CD4-positive, alpha-beta T cell treated with Interleukin-2 at 100 ng/mL for 4 hours (primary cell): Measurements from ENCODE around the gene OR1G1.
"Not testable (repeated sequence)": the region's sequence is repeated elsewhere in the genome, so short reads cannot be mapped to it uniquely, and the experiment has no call there.

ENCODE experiments used
- DNase-seq: peaks from one replicate; pipeline ENCODE4 v3.0.0-alpha.2; 2020; ENCODE audit warnings: low spot score

OR1G1 gene

GRCh38 chr17:3127451-3127850 is at the start of gene OR1G1:
OR1G1 (minus strand) TSS chr17:3127551; CDS start chr17:3127551, 0 bp downstream.
- DNase-seq: no peak

- DNase-seq: no peak
Observed at GRCh38 chr17:3167574-3167973, 40.2 kb upstream of the OR1G1 start.

- no peak for DNase-seq
Observed at GRCh38 chr17:3157218-3157617, 29.9 kb upstream of the OR1G1 start.

GRCh38 chr17:3137494-3137893 is 10.1 kb upstream of the OR1G1 start:
- not testable (repeated sequence) for DNase-seq

GRCh38 chr17:3104322-3104721 is 23.0 kb downstream of the OR1G1 start, which contains the start of gene OR1D2:
OR1D2 (minus strand) TSS chr17:3104422; CDS start chr17:3092996, 11,426 bp downstream.
- DNase-seq: no peak
